Measurements from ENCODE around the gene FAM149B1.
"Not testable (repeated sequence)": the region's sequence is repeated elsewhere in the genome, so short reads cannot be mapped to it uniquely, and the experiment has no call there.

DNA sequence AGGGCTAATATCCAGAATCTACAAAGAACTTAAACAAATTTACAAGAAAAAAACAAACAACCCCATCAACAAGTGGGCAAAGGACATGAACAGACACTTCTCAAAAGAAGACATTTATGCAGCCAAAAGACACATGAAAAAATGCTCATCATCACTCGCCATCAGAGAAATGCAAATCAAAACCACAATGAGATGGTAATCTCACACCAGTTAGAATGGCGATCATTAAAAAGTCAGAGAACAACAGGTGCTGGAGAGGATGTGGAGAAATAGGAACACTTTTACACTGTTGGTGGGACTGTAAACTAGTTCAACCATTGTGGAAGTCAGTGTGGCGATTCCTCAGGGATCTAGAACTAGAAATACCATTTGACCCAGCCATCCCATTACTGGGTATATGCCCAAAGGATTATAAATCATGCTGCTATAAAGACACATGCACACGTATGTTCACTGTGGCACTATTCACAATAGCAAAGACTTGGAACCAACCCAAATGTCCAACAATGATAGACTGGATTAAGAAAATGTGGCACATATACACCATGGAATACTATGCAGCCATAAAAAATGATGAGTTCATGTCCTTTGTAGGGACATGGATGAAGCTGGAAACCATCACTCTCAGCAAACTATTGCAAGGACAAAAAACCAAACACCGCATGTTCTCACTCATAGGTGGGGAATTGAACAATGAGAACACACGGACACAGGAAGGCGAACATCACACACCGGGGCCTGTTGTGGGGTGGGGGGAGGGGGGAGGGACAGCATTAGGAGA is 17.1 kb upstream of the FAM149B1 start:
- TF ChIP-seq CTCF, POLR2A (IDR thresholded peaks at IDR 0.05): not testable (repeated sequence)
